HT-29 (cell line): ENCODE results near the gene CLEC7A. TPM values are rescaled to one million over a fixed set of nuclear protein-coding genes. Genes with fewer than 3 reads are reported as not detected.

Experiments
- DNase-seq: peaks from one replicate; pipeline ENCODE4 v3.0.0-alpha.2; 2015; ENCODE audit warnings: low spot score
- total RNA-seq: library from RNA; depleted of rRNA; stranded (reverse); fragments of >200 nt; shearing (Covaris generic); gene quantifications from 2 replicates; pipeline ENCODE4 v1.2.3, GENCODE V29; 2014; rRNA removed

The CLEC7A gene
- total RNA-seq, 1 experiment from 2014 or later = not detected

GRCh38 chr12:10094646-10095395, 35.2 kb downstream of the CLEC7A start:
- no peak for DNase-seq

DNA sequence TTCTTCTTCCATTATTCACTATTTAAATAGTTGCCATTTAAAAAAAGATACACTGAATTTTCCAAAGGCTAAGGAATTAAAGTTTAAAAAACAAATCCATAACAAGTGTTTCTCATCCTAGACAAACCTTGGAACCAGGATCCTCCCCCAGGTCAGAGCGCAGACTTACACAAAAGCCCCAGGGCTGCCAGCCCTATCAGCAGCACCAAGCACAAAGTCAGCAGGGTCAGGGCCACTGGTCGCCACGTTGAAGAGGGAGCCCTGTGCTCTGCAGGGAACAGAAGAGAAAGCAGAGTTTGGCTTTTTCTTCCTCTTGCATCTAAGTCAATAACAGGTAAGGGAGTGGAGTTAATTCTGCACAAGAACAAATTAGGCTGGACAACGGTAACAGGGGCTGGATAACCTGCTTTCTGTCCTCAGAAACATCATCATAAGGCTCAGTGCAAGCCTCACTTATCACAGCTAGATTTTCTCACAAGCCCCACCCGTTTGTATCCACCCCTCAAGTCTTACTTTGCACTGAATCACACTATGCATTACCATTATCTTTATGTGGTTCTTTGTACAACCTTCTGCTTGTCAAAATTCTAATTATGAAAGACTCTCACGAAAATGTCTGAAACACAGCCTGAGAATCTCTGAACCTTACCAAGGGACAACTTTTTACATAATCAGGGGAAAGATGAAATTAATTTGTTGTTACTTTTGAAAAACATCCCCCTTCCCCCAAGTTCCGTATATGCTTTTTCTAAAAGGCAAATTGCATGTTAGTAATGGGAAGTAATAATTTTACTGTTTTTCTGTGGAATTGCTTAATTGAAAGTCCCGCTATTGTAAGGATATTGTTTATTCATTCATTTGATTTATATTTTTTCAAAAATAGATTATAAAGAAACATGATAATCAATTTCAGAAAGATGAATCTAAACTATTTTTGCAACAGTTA, 40.8 kb downstream of the CLEC7A start:
- DNase-seq = no peak

- DNase-seq = no peak
Observed at GRCh38 chr12:10088031-10088430, 42.0 kb downstream of the CLEC7A start.

DNA sequence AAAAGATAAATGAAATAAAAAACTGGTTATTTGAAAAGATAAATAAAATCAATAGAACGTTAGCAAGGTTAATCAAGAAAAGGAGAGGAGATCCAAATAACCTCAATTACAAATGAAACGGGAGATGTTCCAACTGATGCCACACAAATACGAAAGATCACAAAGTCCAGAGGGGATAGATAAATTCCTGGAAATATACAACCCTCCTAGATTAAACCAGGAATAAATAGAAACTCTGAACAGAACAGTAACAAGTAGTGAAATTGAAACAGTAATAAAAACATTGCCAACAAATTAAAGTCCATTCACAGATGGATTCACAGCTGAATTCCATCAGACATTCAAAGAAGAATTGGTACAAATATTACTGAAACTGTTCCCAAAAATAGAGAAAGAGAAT, 43.6 kb downstream of the CLEC7A start:
- no peak for DNase-seq

- DNase-seq = no peak
Observed at GRCh38 chr12:10084733-10085132, 45.3 kb downstream of the CLEC7A start.

DNA sequence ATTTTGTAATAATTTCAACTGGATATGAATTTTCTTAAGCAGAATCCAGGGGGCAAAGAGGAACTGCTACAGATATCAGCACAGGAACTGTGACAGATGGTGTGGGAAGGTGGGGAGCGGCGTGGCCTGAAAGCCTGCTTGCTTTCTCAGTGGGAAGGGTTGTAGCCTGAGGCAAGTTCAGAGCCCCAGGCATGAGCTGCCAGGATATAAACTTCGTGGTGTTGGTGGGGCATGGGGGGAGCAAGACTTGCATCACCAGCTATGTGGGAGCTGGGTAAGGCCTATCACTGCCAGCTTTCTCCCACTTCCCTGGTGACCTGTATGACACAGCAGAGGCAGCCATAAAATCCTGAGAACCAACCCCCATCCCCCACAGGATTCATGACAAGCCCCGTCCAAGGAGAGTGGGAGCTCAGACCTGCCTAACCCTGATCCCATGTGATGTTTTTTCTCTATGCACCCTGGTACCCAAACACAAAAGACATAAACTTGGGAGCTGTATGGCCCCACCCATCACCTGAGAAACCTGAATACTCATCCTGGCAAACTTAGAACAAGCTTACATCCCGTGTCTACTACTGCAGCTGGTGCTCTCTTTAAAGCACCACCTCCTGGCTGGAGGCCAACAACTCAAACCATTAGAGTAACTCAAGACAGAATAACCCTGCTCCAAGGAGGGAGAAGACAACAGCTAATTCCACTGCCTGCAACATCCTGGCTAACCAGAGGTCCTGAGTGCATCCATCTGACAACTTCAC, 47.7 kb downstream of the CLEC7A start:
- DNase-seq = no peak

DNA sequence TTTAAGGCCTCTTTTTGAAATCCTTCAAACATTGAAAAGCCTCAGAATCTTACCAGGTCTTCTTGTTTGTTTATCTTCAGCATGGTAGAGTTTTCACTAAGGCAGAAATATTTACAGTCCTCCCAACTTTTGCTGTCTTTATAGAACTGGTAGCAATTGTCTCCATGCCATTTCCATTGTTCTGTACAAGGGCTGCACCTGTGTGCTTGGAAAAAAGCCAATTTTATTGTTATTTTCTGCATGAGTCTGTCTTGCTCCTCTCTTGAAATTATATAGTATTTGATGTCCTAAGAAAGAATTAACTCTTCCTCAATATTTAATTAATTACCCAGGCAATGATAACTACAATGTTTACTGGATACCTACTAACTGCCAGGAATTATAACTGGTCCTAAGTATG, 54.5 kb downstream of the CLEC7A start:
- no peak for DNase-seq

DNA sequence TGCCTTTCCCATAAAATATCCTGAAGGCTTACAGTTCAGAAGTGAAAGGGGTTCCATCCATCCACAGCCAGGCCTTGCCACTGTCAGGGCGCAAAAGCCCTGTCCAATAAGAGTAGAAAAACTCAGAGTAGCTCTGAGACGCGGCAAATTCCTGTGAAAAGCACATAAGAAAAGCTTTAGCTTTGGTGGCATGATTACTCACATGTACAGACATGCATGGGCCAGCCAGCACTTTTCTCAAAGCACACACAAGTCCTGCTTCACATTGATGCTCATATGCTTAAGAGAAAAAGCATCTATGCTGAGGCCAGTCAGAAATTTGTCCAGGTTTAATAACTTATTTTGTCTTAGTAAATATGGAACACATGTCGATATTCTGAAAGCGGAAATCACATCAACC, 56.7 kb downstream of the CLEC7A start:
- no peak for DNase-seq

GRCh38 chr12:10072131-10072530, 57.9 kb downstream of the CLEC7A start:
- DNase-seq = no peak

GRCh38 chr12:10070380-10070779, 59.6 kb downstream of the CLEC7A start:
- no peak for DNase-seq

DNA sequence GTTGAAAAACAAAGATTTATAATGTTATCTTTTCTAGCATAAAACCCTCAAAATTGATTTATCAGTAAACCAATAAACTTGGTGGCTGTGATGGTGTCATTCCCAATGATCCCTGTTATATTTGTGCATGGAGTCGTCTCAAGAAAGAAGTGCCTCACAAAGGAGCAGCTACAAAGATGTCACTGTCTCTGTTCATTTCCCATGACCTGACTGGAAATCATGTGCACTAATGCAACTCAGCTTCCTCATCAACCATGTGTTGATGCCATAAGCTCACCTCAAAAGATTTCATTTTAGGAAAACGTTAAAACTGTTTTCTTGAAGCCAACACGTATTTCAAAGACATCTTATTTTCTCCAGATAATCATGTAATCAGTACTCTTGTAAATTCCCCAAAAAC, 60.0 kb downstream of the CLEC7A start:
- DNase-seq = no peak

DNA sequence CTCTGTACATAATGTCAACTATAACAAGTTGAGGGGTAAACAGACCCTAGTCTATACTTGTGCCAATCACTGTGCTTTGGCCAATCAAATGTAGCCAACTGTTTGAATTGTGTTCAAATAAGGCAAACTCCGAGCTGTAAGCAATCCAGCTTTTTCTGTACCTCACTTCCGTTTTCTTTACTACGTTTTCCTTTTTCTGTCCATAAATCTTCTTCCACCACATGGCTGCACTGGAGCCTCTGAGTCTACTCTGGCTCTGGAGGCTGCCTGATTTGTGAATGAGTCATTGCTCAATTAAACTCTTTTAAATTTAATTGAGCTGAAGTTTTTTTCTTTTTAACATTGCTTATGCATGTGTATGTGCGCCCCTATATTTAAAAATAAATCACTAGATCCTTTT, 60.9 kb downstream of the CLEC7A start:
- no peak for DNase-seq

DNA sequence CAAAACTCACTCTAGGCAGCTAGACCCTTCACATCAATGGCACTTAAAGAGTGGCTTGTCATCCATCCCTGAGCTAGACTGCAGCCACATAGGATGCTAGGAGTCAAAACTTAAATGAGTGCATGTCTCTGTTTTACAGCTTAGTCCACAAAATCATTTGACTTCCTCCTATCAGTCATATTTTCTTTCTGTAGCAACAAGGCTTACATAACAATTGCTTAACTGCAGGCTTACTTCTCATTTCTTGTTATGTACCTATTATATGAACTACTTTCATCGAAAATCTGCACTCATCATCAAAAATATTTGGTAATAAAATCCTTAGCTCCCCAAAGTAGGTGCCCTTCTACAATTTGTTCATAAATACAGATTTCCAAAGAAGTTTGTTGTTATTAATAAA, 61.4 kb downstream of the CLEC7A start:
- DNase-seq = no peak

DNA sequence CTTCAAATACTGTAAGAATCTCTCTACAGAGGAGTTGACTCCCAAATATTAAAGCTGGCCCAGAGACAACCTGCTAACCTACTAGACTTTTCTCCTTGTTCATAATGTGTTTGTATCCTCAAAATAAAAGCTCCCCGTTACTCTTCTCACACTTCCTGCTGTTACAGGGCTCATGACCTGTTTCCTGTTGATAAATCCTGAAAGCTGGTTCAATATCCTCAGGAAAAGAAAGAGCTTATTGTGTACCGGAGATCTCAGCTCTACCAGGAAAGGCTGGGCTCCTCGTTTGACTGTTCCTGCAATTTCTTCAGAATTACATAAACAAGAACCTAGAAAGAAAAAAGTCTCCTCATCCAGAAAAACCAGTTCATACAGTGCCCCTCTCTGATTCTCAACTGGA, 62.1 kb downstream of the CLEC7A start:
- DNase-seq = no peak

GRCh38 chr12:10067264-10067663, 62.7 kb downstream of the CLEC7A start:
- DNase-seq = no peak

Other genes with a start within 250 kb of the CLEC7A start
- not detected in 2 replicates for gene KLRF2, start 248.7 kb downstream of the CLEC7A start, total RNA-seq
- gene CLEC2A, start 197.8 kb downstream of the CLEC7A start, total RNA-seq = not detected in 2 replicates
- not detected in 2 replicates for gene CLEC12A, start 158.8 kb downstream of the CLEC7A start, total RNA-seq
- not detected in 2 replicates for gene CLEC1B, start 131.1 kb downstream of the CLEC7A start, total RNA-seq
- gene CLEC12B, start 119.6 kb downstream of the CLEC7A start, total RNA-seq = not detected in 2 replicates
- not detected in 2 replicates for gene CLEC9A, start 99.5 kb downstream of the CLEC7A start, total RNA-seq
- gene CLEC1A, start 31.2 kb downstream of the CLEC7A start, total RNA-seq = not detected in 2 replicates
- not detected in 2 replicates for gene OLR1, start 41.9 kb upstream of the CLEC7A start, total RNA-seq
- not detected in 2 replicates for gene TMEM52B, start 48.8 kb upstream of the CLEC7A start, total RNA-seq
- gene GABARAPL1, start 82.7 kb upstream of the CLEC7A start, total RNA-seq = 7.9 and 17.4 TPM in 2 replicates
- gene KLRD1, start 177.7 kb upstream of the CLEC7A start, total RNA-seq = not detected in 2 replicates